HG03066 (cell line): ENCODE measurements around the gene KCTD15.

Experiments used
- ATAC-seq: cut with Tn5 transposase; IDR thresholded peaks from one replicate; pipeline ENCODE4 v1.9.1; 2021; ENCODE audit warnings: low read depth; ENCODE audit not compliant: unreplicated experiment

The KCTD15 gene, protein sequence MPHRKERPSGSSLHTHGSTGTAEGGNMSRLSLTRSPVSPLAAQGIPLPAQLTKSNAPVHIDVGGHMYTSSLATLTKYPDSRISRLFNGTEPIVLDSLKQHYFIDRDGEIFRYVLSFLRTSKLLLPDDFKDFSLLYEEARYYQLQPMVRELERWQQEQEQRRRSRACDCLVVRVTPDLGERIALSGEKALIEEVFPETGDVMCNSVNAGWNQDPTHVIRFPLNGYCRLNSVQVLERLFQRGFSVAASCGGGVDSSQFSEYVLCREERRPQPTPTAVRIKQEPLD

DNA sequence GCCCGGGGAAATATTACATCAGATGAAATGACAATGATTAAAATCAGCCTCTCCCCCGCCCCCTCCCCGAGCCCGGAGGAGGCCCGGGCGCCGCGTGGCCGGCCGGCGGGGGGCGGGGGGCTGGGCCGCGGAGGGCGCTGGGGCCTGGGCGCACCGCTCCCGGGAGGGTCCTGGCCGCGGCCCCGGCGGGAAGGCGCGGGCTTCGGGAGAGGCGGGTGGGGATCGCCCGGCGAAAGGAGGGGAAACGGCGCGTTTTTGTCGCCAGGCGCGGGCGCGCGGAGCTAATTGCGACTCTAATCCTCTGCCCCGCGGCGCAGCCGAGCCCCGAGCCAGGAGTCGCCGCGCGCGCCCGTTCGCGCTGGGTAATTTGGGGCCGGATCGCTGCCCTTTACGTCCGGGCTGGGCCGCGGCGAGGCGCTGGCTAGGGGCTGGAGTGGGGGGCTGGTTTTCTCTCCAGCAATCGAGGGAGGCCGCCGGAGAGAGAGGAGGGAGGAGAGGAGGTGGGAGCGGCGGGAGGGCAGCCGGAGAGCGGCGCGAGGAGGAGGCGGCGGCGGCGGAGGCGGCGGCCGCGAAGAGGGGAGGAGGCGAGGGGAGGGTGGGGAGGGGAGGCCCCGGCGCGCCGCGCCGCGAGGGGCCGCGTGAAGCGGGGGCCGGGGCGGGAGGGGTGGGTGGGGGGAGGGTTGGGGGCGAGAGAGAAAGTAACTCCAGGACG lies at the start of gene KCTD15:
Gene KCTD15 (plus strand): TSS at position 707 of the 712 bp plus-strand sequence. CDS start 3,585 bp downstream, outside the sequence.
- no peak for ATAC-seq

DNA sequence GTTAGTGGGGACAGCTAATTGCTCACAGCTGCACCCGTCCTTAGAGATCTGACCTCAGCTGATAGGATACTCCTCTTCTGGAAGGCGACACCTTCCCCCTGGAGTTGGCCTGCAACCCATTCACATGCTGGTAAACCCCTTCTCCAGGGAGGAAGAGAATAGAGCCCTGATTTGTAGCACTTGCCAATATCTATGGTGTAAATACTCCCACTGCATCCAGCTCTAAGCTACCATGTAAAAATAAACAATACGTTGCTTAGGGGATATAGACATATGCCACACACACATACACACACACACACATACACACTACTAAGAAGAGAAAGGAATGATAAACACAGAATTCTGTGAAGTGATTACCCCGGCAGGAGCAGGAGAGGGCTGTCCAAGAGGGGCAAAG lies 49.4 kb upstream of the KCTD15 start:
- no peak for ATAC-seq

DNA sequence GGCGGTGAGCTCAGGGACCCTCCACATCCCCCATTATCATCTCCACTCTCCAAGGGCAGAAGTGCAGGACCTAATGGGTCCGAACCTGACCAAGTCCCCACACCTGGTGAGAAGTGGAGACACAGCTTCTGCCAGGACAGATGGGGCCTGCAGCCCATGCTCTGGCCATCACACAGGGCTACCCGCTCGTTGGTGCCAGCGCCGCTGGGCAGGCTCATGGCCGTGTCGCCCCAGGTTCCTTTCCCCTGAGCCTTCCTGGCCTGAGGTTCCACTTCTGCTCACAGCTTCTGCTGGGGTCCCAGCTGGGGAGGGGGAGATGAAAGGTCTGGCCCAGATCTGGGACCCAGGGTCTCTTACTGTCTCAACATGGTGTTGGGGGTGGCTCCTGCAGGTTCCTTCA lies 48.4 kb upstream of the KCTD15 start:
- ATAC-seq: no peak

DNA sequence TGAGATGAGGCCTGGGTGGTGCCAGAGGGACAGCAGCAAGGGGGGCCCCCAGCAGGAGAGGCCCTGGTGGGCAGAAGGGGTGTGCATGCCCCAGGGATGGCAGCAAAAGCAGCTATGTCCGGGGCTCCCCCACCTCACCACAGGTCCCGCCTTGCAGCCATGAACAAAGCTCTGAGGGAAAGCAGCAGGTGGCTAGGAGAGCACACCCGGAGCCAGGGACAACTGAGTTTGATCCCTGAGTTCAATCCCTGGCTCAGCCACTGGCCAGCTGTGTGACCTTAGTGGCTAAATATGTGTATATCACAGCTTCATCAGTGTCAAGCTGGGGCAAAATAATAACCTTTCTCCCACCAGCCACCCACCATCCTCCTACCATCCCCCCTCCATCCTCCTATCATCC lies 47.7 kb upstream of the KCTD15 start:
- no peak for ATAC-seq

DNA sequence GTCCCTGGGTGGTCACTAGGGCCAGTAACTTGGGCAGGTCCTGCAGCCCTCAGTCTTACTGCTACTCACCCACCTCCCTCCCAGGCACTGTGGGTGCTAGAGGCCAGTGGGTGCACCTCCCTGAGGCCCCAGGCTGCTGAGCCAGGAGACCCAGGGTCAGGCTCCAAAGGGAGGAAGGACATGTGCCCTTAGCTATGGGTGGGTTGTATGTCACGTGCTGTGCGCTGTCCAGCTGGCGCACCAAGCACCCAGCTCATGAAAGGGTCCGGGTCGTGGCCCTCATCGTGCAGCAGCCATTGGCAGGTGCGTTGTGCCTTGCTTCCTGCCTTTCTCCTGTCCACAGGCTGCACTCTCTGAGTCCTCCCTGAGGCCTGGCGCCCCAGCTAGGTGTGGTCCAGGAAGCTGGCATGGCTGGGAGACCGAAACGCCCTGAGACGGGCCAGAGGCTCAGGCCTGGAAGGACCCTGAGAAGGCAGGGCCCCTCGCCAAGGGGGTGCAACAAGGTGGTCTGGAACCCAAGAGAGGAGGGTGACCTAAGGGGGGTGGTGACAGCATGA lies 47.0 kb upstream of the KCTD15 start:
- ATAC-seq: no peak

DNA sequence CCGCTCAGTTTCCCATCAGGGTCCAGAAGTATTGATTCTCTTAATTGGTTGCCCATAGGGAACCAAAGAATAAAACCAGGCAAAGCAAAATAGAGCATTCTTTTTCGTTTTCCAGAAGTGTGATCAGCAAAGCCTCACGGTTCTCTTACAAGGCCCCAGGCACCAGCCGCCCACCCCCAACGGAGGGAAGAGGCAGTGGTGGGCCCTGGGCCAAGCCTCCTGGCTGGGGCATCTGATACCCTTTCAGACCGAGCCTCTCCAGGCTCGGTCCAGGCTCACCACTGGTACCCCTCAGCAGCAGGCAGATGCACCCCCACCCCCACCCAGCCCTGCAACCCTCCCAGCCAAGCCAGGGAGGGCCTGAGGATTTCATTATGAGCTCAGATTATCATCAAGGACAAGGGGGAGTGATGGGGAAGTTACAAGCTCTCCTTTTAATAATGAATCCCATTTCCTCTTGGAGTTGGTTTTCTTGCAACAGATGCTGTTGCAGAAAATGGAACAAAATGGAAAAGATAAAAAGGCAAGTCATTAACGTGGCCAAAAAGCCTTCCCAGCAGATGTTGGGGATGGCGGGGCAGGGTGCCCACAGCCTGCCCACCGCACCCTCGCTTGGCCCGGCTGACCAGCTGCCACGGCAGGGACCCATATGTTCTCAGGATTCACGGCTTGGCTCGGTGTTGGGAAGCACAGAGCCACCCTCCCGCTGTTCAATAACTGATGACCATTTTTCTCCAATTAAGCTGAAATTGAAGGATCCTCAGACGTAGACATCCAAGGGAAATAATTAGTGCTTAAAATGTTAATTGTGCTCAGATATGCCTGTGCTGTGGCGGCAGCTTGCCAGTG lies 45.9 kb upstream of the KCTD15 start:
- ATAC-seq: no peak

DNA sequence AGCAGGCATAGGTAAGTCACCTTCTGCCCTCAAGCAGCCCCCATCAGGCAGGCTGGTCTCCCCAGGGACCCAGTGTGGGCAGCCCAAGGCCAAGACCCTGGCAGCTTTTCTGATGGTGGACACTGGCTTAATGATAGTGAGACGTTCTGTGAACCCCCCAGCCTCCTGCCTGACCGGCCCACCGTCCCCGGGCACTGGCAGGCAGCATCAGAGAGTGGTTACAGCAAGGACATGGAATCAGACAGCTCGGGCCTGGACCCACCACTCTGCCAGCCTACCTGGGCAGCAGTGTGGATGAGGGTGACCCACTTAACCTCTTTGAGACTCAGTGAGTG lies 45.3 kb upstream of the KCTD15 start:
- no peak for ATAC-seq

DNA sequence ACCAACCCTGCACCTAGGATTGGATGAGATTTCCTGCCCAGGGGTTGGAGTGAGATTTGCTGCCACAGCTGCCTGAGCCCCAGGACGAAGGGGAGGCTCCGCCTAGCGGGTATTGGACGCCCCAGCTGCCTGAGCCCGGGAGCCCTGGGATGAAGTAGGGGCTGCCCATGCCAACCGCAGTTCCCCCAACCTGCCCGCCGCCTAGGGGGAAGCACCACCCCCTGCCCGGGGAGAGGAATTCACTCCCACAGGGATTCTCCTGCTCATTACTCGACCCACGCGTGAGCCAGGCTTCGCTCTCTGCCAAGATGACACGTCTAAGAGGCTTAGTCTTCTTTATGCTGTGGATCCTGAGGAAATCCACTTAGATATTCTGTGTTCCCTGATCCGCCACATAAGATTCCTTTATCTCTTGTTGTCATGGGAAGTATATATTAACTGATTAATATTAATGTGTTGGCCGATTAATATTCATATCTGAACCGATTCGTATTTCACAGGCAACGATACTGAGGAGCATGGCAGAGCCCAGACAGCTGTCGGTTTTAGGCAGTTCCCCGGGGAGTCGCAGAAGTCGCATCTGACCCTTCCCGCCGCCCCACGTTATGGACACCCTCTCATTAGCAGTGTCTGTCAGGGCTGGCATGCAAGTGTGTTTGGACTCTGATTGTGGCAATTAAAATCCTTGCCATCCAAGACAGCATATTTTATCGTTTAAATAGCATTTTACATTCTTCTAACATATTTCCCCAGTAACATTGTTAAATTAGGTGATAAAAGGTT lies 44.5 kb upstream of the KCTD15 start:
- ATAC-seq: no peak

DNA sequence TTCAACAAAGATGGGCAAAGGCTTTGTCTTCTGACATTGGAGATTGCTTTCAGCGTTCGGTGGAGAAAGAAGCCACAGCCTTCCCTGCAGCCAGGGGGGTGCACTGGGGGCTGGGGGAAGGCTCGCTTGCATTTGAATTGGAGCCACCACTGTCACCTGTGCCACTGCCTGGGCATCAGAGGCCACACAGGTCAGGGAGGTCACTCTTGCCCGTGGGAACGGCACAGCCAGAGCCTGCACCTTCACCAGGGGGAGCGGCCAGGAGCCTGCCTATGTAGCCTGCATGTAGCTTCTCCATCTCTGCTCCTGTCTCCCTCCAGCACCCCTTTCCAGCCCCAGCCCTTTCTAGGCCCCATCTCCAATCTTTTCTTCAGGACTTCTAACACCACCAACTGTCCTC lies 43.7 kb upstream of the KCTD15 start:
- no peak for ATAC-seq

DNA sequence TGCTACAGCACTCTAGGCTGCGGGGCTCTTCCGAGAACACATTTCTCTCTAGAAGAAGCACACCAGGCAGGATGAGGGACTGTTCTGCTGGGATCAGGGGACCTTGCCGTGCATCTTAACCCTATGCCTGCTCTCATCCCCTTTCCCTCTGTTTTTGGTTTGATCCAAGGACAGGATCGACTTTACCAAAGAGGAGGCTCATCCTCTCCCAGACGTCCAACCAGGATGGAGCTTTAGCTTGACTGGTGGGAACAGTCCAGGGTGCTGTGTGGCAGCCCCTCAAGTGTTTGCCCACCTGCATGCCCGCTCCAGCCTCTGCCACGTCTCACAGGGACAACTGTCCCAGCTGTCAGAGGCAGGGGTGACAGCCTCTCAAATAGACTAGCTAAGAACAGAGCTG lies 42.3 kb upstream of the KCTD15 start:
- no peak for ATAC-seq

DNA sequence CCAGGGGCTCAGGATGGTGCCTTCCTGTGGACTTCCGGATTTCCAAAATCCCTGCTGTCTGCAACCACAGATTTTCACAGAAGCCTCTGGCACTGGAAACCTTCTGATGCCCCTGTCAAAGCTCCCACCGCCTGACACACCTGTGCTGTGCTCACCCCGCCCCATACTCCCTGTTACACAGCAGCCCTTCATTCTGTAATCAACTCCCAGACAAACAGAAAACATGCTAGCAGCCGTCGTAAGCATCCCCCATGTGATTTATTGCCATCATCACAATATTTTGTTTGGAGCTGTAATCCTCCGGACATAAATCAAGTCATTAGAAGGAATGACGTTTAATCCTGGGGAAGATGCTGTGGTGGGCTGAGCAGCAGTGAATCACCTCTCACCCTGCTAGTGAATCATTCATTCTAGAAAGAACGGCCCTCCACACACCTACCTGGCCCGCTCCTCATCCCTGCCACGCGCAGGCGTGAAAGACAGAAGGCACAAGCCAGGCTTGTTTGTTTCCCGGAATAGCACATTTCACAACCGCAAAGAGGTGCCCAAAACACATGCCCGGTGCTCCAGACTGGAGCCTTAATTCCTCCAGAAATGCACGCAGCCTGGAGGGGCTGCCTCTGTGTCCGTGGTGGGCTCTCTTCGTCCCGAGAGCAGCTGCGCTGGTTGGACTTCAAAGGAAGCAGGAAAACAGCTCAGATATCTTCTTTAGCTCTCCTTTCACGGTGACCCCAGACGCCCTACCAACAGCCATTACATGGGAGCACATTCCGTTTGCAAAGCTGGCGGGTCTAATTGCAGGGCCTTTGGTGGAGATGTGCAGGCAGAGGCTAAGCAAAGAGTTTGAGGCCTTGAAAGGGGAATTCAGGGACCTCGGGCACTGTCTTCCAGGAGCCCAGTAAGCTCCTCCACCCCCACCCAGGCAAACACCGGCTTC lies 41.3 kb upstream of the KCTD15 start:
- no peak for ATAC-seq

DNA sequence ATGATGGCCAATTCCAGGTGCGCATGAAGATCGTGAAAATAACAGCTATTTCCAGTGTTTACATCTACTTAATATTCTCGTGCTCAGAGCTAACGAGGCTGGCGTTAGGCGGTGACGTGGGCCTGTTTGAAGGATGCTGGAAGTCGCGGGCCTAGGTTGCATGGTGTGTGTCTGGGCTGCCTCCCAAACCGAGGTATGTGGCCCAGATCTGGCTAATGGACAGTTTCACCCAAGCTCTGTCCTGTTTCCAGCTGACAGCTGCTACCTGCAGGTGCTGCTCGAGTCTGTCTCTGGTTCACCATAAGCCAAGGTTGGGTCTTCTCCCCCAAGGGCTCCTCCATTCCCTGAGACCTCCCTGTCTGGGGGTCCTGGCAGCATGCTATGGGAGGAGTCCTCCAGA lies 40.5 kb upstream of the KCTD15 start:
- no peak for ATAC-seq

DNA sequence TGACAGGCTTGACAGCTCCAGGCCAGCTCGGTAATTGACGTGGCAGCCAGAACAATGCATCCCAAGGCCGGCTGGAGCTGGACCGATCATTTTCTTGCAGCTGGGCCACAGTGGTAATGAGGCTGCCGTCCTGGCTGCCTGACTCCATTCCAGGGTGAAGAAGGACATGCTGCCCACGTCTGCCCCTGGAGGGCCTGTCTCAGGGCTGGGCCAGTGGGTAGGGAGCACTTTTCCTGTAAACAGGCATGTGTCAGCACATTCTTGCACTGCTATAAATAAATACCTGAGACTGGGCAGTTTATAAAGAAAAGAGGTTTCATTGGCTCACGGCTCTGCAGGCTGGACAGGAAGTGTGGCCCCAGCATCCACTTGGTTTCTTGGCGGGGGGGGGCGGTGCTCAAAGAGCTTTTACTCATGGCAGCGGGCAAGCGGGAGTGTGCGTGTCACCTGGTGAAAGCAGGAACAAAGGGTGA lies 38.1 kb upstream of the KCTD15 start:
- ATAC-seq: no peak

DNA sequence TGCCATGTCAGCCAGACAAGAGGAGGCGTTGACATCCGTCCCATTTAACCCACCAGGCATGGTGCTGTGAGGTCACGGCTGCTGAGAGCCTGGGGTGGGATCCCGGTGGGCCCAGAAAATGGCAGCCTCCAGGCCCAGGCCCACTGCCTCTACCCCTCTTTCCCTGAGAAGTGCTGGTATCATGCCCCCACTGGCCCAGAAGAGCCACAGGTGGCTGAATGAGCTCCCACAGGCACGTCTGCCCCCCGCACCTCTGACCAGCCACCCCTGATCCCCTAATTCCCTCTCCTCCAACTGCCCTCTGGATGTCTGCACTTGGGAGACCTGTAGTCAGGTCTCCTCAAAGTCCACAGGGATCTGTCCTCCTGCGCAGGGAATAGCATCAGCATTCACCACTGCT lies 37.3 kb upstream of the KCTD15 start:
- no peak for ATAC-seq

DNA sequence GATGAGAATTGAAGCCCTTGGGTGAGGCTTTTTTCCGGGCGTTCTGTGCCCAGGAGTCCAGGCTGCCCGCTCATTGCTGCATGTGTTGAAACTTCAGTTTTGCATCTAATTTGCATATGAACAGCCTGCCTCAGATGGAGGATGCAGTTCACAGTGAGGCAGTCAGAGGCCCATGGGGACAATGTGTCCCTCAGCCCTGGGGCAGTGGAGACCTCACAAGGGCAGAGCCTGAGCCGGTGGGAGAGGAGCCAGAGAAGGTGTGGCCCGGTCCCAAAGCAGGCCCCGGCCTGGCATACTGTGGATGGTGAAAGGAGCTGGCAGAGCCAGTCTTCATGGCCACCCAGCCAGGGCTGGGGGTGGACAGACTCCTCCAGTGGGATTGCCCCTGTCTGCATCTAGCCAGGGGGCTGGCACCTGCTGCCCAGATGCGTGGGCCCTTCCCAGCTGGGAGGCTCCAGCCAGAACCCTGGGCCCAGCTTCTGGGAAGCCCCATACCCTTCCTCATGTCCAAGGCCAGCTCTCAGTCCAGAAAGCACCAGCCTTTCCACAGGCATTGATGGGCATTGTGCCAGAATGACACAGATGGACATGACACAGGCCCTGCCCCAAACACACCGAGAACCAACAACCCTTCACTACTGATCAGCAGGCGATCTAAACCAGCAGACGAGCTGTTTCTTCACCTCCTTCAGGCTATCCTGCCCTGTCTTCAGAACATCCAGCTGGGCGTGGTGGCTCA lies 32.9 kb upstream of the KCTD15 start:
- no peak for ATAC-seq

DNA sequence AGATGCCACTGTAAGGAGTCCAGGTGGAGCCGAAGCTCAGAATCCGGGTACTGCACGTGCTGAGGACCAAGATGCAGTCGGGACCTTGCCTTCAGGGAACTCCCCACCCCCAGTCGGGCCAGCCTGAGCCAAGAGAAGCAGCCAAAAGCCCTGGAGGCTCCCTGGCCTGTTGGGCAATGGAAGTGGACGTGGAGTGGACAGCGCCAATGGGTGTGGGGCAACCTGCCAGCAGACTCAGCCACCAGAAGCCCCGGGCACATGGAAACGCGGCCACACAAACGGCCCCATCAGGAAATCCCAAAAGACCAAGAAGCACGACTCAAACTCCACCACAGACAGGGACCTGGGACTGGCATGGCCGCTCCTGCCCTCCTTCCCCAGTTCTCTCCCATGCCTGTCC lies 30.0 kb upstream of the KCTD15 start:
- no peak for ATAC-seq

DNA sequence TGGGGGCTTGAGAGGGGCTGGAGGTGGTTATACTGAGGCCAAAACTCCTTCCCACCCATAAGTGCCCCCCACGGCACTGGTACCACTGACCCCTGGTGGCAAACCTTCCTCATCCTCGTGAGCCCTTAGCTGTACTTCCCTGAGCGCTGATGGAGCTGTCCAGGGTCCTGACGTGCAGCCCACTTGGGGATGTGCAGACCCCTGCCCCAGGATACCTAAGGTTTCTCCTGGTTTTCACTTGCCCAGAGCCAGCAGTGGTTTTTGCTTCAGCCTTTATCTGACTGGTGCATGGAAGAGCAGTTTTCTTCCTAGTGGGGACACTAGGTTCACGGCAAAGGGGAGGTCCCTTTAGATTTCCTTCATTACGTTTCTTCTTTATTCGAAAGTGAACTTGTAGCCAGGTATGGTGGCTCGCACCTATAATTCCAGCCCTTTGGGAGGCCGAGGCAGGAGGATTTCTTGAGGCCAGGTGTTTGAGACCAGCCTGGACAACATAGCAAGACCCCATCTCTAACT lies 28.7 kb upstream of the KCTD15 start:
- ATAC-seq: no peak

DNA sequence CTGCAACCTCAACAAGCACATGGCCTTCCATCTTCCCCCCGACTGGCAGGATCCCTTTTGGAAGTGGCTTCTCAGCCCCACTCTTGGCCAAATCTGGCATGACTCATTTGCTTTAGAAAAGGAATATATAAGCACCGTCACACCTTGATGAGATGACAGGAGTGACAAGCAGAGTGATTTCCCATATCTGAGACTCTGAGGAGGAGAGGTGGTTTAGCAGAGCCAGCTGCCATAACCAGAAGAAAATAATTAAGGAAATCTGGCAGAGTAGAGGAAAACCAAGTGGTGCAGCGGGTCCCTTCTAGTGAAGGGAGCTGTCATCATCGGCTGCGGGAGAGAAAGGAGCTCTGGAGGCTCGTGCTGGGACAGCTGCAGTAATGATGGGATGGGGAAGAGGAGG lies 27.5 kb upstream of the KCTD15 start:
- no peak for ATAC-seq
